Measurements from ENCODE around the gene WIPF2. TPM values are rescaled to one million over a fixed set of nuclear protein-coding genes. Genes with fewer than 3 reads are reported as not detected.

WIPF2 gene
- total RNA-seq, 4 donors from 2014 or later: 9.8 to 13.8 (median 11.2) TPM

- WGBS, 2 donors: 82 to 94% methylated on average over 4 of the region's 4 CpGs
- intact Hi-C loops (cut with DNase I): no loop called here
- Histone ChIP-seq H3K9me3 (no peaks in the 10 kb centered on the region), H3K27me3 (no peaks in the 10 kb centered on the region), H3K4me1 (peaks cover 2 to 14% (median 7%) of the 10 kb centered on the region in 3 donors), H3K36me3 (peaks cover 0 to 84% (median 44%) of the 10 kb centered on the region in 3 donors), H3K27ac (no peak overlapping the region), H3K4me3 (no peak overlapping the region)
- TF ChIP-seq, protein P1, sequence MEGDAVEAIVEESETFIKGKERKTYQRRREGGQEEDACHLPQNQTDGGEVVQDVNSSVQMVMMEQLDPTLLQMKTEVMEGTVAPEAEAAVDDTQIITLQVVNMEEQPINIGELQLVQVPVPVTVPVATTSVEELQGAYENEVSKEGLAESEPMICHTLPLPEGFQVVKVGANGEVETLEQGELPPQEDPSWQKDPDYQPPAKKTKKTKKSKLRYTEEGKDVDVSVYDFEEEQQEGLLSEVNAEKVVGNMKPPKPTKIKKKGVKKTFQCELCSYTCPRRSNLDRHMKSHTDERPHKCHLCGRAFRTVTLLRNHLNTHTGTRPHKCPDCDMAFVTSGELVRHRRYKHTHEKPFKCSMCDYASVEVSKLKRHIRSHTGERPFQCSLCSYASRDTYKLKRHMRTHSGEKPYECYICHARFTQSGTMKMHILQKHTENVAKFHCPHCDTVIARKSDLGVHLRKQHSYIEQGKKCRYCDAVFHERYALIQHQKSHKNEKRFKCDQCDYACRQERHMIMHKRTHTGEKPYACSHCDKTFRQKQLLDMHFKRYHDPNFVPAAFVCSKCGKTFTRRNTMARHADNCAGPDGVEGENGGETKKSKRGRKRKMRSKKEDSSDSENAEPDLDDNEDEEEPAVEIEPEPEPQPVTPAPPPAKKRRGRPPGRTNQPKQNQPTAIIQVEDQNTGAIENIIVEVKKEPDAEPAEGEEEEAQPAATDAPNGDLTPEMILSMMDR (IDR thresholded peaks at IDR 0.05): no peak
- TF ChIP-seq POLR2A (IDR thresholded peaks at IDR 0.05): no peak
- DNase-seq: no peak
Measured at GRCh38 chr17:40279402-40279801, 60.3 kb downstream of the WIPF2 start.

- no peak overlapping the region for H3K27ac ChIP-seq
- no peak overlapping the region for H3K4me3 ChIP-seq
- WGBS, 2 donors: 88 to 90% methylated on average over 2 of the region's 2 CpGs
- H3K4me1 ChIP-seq: peaks cover 7 to 25% (median 13%) of the 10 kb centered on the region in 3 donors
- H3K36me3 ChIP-seq: peaks cover 0 to 62% (median 32%) of the 10 kb centered on the region in 3 donors
- no peak for TF ChIP-seq POLR2A (IDR thresholded peaks at IDR 0.05)
- TF ChIP-seq, protein P1 (IDR thresholded peaks at IDR 0.05): no peak
- no peaks in the 10 kb centered on the region for H3K27me3 ChIP-seq
- intact Hi-C loops (cut with DNase I): no loop called here
- H3K9me3 ChIP-seq: no peaks in the 10 kb centered on the region
- DNase-seq: no peak
Measured at GRCh38 chr17:40281663-40282062, 62.6 kb downstream of the WIPF2 start.

GRCh38 chr17:40283662-40284061, 64.6 kb downstream of the WIPF2 start:
- DNase-seq: no peak
- Histone ChIP-seq H3K27me3 (no peaks in the 10 kb centered on the region), H3K4me1 (peaks cover 16 to 39% (median 22%) of the 10 kb centered on the region in 3 donors), H3K4me3 (peak overlapping the region in 2 of 4 donors; percentile 16 to 24), H3K9me3 (no peaks in the 10 kb centered on the region), H3K27ac (peak overlapping the region; percentile 78 to 88 (median 82)), H3K36me3 (peaks cover 0 to 42% (median 14%) of the 10 kb centered on the region in 3 donors)
- 20 to 25% methylated on average over 2 of the region's 2 CpGs for WGBS, 2 donors
- intact Hi-C loops (cut with DNase I): no loop called here
- TF ChIP-seq, protein P1 (IDR thresholded peaks at IDR 0.05): no peak
- TF ChIP-seq POLR2A (IDR thresholded peaks at IDR 0.05): no peak

DNA sequence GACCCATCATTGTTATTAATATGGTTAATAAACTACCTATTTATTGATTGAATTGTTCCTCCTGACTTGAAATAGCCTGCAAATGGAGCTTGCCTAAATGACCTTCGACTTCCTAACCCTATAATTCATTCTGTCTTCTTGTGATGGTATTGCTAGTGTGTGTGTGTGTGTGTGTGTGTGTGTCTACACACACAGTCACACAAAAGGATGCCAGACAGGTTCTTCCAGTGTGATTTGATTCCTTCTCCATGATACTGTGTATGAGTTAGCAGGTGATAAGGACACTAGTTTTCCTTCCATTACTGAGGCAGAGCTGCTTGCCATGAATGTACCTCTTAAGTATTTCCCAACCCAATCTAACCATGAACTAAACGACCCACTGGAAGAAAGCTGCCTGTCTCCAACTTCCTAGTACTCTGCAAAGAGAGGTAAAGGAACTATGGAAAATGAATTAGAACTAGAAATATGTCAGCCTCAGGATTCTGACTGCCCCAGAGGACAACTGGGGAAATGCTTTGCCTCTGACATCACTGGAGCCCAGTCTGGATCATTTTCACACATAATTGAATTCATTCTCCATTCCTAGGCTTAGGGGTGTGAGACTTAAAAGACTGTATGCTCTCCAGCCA, 65.1 kb downstream of the WIPF2 start:
- H3K27ac ChIP-seq: peak overlapping the region; percentile 78 to 88 (median 82)
- H3K4me1 ChIP-seq: peaks cover 19 to 42% (median 26%) of the 10 kb centered on the region in 3 donors
- no peak for DNase-seq
- peaks cover 0 to 36% (median 9%) of the 10 kb centered on the region in 3 donors for H3K36me3 ChIP-seq
- WGBS, 2 donors: 24 to 36% methylated on average over 2 of the region's 2 CpGs
- H3K27me3 ChIP-seq: no peaks in the 10 kb centered on the region
- TF ChIP-seq, protein P1 (IDR thresholded peaks at IDR 0.05): peak in 3 of 6 experiments; percentile 8 to 45 (median 29)
- no peak for TF ChIP-seq POLR2A (IDR thresholded peaks at IDR 0.05)
- H3K4me3 ChIP-seq: peak overlapping the region in 2 of 4 donors; percentile 16 to 24
- intact Hi-C loops (cut with DNase I): no loop called here
- H3K9me3 ChIP-seq: no peaks in the 10 kb centered on the region

GRCh38 chr17:40286473-40286872, 67.4 kb downstream of the WIPF2 start:
- intact Hi-C loops (cut with DNase I): loop anchor here (5.0 kb wide), 1 partner anchor 84 kb away; no protein-coding TSS in a partner anchor
- 88 to 96% methylated on average over 2 of the region's 2 CpGs for WGBS, 2 donors
- TF ChIP-seq POLR2A (IDR thresholded peaks at IDR 0.05): no peak
- no peaks in the 10 kb centered on the region for H3K9me3 ChIP-seq
- no peaks in the 10 kb centered on the region for H3K27me3 ChIP-seq
- peak overlapping the region in 1 of 4 donors; percentile 52 for H3K27ac ChIP-seq
- H3K4me1 ChIP-seq: peaks cover 19 to 48% (median 26%) of the 10 kb centered on the region in 3 donors
- no peak overlapping the region for H3K4me3 ChIP-seq
- no peak for DNase-seq
- H3K36me3 ChIP-seq: peaks cover 0 to 13% (median 2%) of the 10 kb centered on the region in 3 donors

All from esophagus squamous epithelium (tissue), 5 donors.